Central memory CD8-positive, alpha-beta T cell (primary cell): ENCODE measurements around the gene OSBP.
"Not testable (repeated sequence)": the region's sequence is repeated elsewhere in the genome, so short reads cannot be mapped to it uniquely, and the experiment has no call there.

ENCODE experiments used
- ATAC-seq: fragments of 150-1000 bp; cut with Tn5 transposase; replicated peaks from 2 replicates; pipeline ENCODE4 v1.10.0; 2022; ENCODE audit warnings: mild to moderate bottlenecking, moderate FRiP score, moderate number of reproducible peaks; ENCODE audit not compliant: poor library complexity, severe bottlenecking; ENCODE audit errors: extremely low read depth
- DNase-seq, 2 donors: peaks; one replicate each; pipeline ENCODE4 v3.0.0; 2021; ENCODE audit warnings: low spot score in 2 of 2
- H3K27ac Mint-ChIP-seq: one replicate; pipeline ENCODE4 v1.8.0; 2022; ENCODE audit warnings: low read depth, mild to moderate bottlenecking, moderate library complexity, mixed read lengths
- H3K27me3 Mint-ChIP-seq: one replicate; pipeline ENCODE4 v1.8.0; 2022; ENCODE audit warnings: mixed read lengths
- H3K36me3 Mint-ChIP-seq: one replicate; pipeline ENCODE4 v1.8.0; 2022; ENCODE audit warnings: mild to moderate bottlenecking, moderate library complexity, mixed read lengths; ENCODE audit not compliant: insufficient read depth
- H3K4me1 Mint-ChIP-seq: one replicate; pipeline ENCODE4 v1.8.0; 2022; ENCODE audit warnings: mixed read lengths
- H3K4me3 Mint-ChIP-seq: one replicate; pipeline ENCODE4 v1.8.0; 2022; ENCODE audit warnings: mild to moderate bottlenecking, moderate library complexity, mixed read lengths
- H3K9me3 Mint-ChIP-seq: one replicate; pipeline ENCODE4 v1.8.0; 2022; ENCODE audit warnings: mixed read lengths

The OSBP gene

DNA sequence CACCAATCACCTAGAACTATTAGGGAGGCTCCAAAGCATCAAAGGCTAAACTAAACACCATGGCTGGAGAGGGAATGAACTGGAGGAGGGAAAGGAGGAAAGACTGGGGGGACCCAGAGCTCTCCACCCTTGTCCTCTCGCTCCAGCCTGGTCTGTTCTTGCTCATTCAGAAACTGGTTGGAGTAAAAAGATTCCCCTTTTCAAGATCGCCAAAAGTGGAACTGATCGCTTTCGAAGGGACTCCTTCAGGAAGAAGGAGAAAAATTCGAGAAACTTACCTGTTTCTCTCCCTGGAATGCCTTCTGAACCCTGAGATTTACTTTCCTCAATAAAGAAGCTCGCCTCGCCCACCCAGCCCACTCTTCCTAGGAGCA lies 57.3 kb downstream of the OSBP start:
- H3K27me3 Mint-ChIP-seq: no peaks in the 10 kb centered on the region
- ATAC-seq: no peak
- DNase-seq: no peak
- H3K36me3 Mint-ChIP-seq: peaks cover 52% of the 10 kb centered on the region
- H3K4me1 Mint-ChIP-seq: peaks cover 39% of the 10 kb centered on the region
- peak overlapping the region; percentile 91 for H3K27ac Mint-ChIP-seq
- peak overlapping the region; percentile 76 for H3K4me3 Mint-ChIP-seq
- no peaks in the 10 kb centered on the region for H3K9me3 Mint-ChIP-seq

DNA sequence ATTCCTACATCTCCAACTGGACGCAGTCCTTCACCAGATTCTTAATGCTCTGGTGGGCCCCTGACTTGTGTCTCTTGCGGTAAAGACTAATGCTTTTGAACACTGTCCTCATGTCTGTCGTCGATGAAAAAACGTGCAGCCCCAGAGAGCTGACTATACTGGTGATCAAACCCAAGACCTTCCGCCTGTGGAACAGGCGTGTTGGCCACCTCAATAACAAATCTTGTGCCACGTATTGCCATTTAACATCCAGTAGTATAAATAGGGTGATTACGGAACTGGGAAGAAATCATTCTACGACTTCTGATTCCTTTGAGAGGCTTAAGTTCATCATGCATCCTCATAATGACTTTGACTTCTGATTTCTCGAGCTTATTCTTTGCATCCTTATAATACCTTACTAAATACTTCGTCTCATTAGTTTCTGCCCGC lies 58.6 kb downstream of the OSBP start:
- Mint-ChIP-seq H3K27me3 (no peaks in the 10 kb centered on the region), H3K9me3 (no peaks in the 10 kb centered on the region), H3K27ac (peak overlapping the region; percentile 91), H3K4me3 (peak overlapping the region; percentile 76), H3K4me1 (peaks cover 40% of the 10 kb centered on the region), H3K36me3 (peaks cover 53% of the 10 kb centered on the region)
- no peak for DNase-seq
- no peak for ATAC-seq

DNA sequence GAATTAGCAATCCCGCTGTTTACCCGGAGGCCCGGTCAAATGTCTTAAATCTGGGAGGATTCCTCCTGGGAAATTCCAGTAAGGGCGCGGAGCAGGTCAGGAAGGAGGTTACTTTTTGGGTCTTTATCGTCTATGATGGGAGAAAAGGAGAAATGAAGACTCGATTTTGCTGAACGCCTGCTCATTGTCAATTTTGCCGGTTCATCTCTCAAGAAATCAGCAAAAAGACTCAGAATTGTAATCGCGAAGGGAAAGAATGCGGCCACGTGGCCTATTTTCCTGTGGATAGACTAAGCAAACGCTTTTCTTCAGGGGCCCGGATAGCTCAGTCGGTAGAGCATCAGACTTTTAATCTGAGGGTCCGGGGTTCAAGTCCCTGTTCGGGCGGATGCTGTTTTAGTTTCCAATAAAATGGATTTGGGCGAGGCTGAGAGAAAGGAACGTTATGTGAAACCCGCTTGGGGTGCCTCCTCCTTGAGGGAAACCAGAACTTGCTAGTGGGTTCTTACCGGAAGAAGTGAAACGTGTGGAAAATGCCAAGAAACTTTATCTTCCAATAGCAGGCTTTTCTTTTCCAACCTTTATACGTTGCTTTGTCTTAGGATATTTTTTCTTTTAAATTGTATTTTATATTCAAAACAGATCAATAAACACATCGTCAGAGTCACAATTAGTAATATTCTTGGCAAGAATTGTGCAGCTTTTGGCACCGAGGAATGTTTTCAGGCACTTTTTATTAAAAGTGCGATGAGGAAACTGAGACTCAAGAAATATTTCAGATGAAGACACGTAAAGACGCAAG lies 59.3 kb downstream of the OSBP start:
- H3K27ac Mint-ChIP-seq: peak overlapping the region; percentile 91
- H3K27me3 Mint-ChIP-seq: no peaks in the 10 kb centered on the region

DNA sequence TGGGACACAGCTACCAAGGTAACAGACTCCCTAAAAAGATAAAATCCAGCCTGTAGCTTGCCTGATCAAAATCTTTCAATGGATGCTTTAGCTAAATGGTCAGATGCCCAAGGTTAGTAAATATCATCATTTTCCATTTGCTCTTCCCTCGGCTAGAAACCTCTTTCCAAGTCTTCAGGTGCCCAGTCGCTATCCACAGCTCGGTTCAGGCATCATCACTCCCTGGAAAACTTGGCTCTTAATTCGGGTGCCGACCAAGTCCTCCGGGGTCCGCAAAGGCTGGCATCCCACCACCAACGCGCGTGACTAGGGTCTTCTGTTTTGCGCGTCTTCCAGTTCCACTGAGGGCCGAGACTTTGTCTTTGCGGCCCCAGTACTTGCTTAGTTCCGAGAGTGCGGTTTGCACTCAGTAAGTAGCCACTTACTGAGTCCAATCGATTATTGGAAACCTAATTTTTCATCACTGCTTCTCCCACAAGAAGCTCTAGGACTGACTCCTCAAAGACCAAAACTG lies 59.9 kb downstream of the OSBP start:
- H3K9me3 Mint-ChIP-seq: no peaks in the 10 kb centered on the region
- peaks cover 45% of the 10 kb centered on the region for H3K4me1 Mint-ChIP-seq
- peaks cover 53% of the 10 kb centered on the region for H3K36me3 Mint-ChIP-seq
- DNase-seq (no peak), ATAC-seq (no peak)
- H3K27ac Mint-ChIP-seq: peak overlapping the region; percentile 91
- peaks cover 4% of the 10 kb centered on the region for H3K27me3 Mint-ChIP-seq
- H3K4me3 Mint-ChIP-seq: peak overlapping the region; percentile 76

More for the DNA sequence above, 59.3 kb downstream of the OSBP start:
- Mint-ChIP-seq H3K4me1 (peaks cover 45% of the 10 kb centered on the region), H3K9me3 (no peaks in the 10 kb centered on the region), H3K36me3 (peaks cover 53% of the 10 kb centered on the region), H3K4me3 (peak overlapping the region; percentile 76)
- ATAC-seq (no peak), DNase-seq (peak; percentile 33 to 49)

DNA sequence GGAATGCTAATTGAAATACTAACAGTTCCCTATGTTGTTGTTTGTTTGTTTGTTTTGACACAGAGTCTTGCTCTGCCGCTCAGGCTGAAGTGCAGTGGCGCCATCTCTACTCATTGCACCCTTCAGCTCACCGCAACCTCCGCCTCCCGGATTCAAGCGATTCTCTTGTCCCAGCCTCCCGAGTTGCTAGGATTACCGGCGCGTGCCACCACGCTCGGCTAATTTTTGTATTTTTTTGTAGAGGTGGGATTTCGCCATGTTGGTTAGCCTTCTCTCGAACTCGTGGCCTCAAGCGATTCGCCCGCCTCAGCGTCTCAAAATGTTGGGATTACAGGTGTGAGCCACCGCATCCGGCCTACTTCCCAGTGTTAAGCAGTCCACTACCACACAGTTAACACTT lies 62.3 kb downstream of the OSBP start:
- no peak for ATAC-seq
- Mint-ChIP-seq H3K27ac (no peak overlapping the region), H3K9me3 (no peaks in the 10 kb centered on the region), H3K27me3 (peaks cover 9% of the 10 kb centered on the region), H3K4me1 (peaks cover 47% of the 10 kb centered on the region), H3K36me3 (peaks cover 42% of the 10 kb centered on the region), H3K4me3 (no peak overlapping the region)
- no peak for DNase-seq

DNA sequence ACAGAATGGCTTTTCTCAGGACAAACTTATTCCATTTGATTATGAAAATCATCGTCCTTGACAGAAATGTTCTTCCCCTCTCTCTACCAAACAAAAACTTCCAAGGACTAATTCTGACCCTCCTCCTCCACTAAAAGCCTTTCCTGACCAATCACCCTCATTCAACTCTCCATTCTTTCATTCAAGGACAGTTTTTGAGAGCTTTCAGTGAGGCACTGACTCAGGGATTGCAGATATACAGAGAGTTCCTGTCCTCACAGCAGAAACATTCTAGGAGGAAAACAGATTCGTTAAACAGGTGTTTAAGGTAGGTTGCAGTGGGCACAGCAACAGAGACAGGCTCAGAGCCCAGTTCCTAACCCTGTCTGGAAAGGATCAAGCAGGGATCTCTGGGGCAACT lies 62.7 kb downstream of the OSBP start:
- Mint-ChIP-seq H3K36me3 (peaks cover 40% of the 10 kb centered on the region), H3K27me3 (peaks cover 9% of the 10 kb centered on the region), H3K9me3 (no peaks in the 10 kb centered on the region), H3K4me1 (peaks cover 47% of the 10 kb centered on the region), H3K27ac (no peak overlapping the region), H3K4me3 (peak overlapping the region; percentile 5)
- ATAC-seq (no peak), DNase-seq (no peak)

DNA sequence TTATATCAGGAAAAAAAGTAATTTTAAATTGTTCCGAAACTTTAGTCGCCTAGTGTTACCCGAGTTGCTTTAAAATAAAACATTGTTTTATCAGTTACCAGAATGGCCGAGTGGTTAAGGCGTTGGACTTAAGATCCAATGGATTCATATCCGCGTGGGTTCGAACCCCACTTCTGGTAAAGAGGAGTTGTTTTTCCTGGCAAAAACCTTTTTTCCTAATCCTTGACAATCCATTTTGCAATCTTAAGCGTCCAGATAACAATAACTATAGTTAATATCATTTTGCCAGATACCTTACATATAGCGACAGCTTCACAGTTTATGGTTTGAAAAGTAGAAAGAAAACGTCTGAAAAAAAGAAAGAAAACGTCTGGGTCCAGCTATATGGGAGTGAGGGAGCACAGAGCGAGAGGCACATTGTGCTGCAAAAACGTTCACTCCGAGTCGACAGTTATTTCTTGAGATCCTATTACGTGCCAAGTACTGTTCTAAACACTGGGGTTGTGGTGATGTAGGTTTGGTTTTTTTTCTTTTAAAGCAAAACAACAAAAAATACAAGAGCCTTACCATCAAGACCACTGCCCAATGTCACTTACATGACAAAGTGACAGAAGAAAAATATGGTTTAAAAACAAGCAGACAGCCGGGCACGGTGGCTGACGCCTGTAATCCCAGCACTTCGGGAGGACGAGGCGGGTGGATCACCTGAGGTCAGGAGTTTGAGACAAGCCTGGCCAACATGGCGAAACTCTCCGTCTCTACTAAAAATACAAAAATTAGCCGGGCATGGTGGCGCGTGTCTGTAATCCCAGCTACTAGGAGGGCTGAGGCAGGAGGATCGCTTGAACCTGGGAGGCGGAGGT lies 63.7 kb downstream of the OSBP start:
- peaks cover 42% of the 10 kb centered on the region for H3K4me1 Mint-ChIP-seq
- ATAC-seq (no peak), DNase-seq (no peak)
- no peaks in the 10 kb centered on the region for H3K9me3 Mint-ChIP-seq
- peak overlapping the region; percentile 100 for H3K27ac Mint-ChIP-seq
- peaks cover 33% of the 10 kb centered on the region for H3K36me3 Mint-ChIP-seq
- H3K4me3 Mint-ChIP-seq: peak overlapping the region; percentile 95
- peaks cover 9% of the 10 kb centered on the region for H3K27me3 Mint-ChIP-seq

DNA sequence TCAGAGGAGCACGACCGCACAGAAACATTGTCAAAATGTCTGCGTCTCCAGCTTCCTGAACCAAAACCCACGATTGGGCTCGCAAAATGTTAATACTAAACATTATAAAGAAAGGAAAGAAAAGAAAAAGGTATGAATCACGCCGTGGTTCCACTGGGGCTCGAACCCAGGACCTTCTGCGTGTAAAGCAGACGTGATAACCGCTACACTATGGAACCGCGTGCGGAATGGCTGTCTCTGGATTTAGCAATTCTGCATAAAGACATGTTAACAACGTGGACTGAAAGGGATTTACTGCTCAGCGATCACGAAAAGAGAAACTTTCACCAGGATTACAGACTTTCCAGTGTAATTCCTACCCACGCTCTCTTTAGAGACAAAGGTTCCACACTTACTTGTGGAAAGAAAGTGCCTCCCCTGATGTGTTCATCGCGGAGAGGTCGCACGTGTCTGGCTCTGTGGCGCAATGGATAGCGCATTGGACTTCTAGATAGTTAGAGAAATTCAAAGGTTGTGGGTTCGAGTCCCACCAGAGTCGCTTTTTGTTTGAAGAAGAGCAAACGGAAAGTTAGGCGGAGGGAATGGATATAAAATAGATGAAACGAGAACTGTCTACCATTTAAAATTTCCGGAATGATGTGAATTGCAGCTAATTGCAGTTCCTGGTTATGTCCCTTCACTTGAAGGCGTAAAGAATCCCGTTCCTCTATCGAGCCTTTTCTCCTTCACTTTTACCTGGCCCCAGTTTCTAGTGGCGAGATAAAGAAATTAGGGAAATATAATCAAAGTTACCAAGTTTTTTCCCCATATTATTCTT lies 64.5 kb downstream of the OSBP start:
- peaks cover 9% of the 10 kb centered on the region for H3K27me3 Mint-ChIP-seq
- H3K9me3 Mint-ChIP-seq: no peaks in the 10 kb centered on the region
- H3K27ac Mint-ChIP-seq: peak overlapping the region; percentile 100
- H3K36me3 Mint-ChIP-seq: peaks cover 26% of the 10 kb centered on the region
- H3K4me1 Mint-ChIP-seq: peaks cover 33% of the 10 kb centered on the region
- peak overlapping the region; percentile 95 for H3K4me3 Mint-ChIP-seq
- DNase-seq: peak; percentile 77 to 78
- ATAC-seq: peak; percentile 57

DNA sequence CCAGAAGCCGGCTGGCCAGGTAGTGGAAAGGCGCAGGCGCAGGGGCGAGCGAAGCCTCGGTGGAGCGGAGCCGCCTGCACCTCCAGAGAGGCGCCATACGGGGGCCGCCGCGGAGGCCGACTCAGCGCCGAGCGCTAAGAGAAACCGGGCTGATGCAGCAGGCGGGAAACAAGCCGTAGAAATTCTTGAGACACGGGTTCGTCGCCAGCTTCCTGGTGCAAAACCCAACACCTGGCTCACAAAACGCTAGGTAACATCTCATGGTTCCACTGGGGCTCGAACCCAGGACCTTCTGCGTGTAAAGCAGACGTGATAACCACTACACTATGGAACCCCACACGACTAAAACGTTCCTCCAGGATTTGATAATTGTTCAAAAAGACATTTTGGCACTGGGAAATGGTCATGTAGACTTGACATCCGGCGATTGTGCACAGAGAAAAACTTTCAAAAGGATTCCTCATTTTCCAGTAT lies 65.2 kb downstream of the OSBP start:
- ATAC-seq: peak; percentile 83
- peak overlapping the region; percentile 95 for H3K4me3 Mint-ChIP-seq
- no peaks in the 10 kb centered on the region for H3K9me3 Mint-ChIP-seq

DNA sequence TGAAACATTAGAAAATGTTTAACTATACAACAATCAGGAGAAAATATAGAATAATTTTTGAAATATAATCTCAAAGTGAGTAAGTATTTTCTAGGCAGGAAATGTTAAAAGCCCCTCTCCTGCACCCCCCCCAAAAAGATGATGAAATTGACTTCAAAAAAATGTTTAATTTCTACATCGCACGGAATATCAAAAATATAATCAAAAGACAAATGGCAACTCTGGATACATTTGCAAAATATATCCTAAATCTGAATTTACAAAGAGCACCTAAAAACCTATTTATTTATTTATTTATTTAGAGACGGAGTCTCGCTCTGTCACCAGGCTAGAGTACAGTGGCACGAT lies 67.3 kb downstream of the OSBP start:
- Mint-ChIP-seq H3K4me3 (no peak overlapping the region), H3K27ac (no peak overlapping the region)
- ATAC-seq: no peak

More for the DNA sequence above, 65.2 kb downstream of the OSBP start:
- Mint-ChIP-seq H3K27ac (peak overlapping the region; percentile 100), H3K27me3 (peaks cover 9% of the 10 kb centered on the region), H3K4me1 (peaks cover 28% of the 10 kb centered on the region), H3K36me3 (peaks cover 23% of the 10 kb centered on the region)
- DNase-seq: peak; percentile 73 to 83

DNA sequence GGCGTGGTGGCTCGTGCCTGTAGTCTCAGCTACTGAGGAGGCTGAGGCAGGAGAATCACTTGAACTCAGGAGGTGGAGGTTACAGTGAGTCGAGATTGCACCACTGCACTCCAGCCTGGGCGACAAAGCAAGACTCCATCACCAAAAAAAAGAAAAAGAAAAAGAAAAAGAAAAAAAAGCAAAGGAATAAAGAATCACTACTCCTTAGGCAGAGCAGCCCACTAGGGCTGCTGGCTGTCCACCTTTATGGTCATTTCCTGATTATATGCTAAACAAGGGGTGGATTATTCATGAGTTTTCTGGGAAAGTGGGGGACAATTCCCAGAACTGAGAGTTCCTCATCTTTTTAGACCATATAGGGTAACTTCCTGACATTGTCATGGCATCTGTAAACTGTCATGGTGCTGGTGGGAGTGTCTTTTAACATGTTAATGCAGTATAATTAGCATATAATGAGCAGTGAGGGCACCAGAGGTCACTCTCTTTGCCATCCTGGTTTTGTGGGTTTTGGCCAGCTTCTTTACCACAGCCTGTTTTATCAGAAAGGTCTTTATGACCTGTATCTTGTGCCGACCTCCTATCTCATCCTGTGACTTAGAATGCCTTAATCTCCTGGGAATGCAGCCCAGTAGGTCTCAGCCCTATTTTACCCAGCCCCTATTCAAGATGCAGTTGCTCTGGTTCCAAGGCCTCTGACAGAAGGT lies 67.8 kb downstream of the OSBP start:
- H3K27ac Mint-ChIP-seq, H3K27me3 Mint-ChIP-seq, DNase-seq, ATAC-seq, H3K4me3 Mint-ChIP-seq, H3K9me3 Mint-ChIP-seq: not testable (repeated sequence)
- Mint-ChIP-seq H3K36me3 (peaks cover 20% of the 10 kb centered on the region), H3K4me1 (peaks cover 28% of the 10 kb centered on the region)

More for the DNA sequence above, 67.3 kb downstream of the OSBP start:
- Mint-ChIP-seq H3K9me3 (no peaks in the 10 kb centered on the region), H3K4me1 (peaks cover 28% of the 10 kb centered on the region), H3K27me3 (peaks cover 9% of the 10 kb centered on the region), H3K36me3 (peaks cover 21% of the 10 kb centered on the region)
- DNase-seq: no peak
